ENCODE data around the gene SLC3A2.

The SLC3A2 gene

DNA sequence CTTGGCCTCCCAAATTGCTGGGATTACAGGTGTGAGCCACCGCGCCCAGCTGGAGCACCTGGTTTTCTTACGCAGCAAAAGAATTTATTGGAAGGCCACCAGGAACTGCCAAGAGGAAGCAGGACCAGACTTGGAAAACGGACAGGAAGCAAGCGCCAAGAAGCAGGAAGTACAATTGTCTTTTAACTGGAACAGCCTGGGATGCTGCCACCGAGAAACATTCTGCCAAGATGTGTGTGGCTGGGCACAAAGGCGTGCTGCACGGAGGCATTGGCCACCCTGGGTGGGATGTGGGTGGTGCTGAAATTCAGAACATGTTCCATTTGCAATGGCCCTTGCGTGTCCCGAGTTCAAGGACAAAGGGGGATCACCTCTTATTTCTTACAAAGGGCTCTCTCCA is 15.4 kb downstream of the SLC3A2 start:
- TF ChIP-seq, protein P1, sequence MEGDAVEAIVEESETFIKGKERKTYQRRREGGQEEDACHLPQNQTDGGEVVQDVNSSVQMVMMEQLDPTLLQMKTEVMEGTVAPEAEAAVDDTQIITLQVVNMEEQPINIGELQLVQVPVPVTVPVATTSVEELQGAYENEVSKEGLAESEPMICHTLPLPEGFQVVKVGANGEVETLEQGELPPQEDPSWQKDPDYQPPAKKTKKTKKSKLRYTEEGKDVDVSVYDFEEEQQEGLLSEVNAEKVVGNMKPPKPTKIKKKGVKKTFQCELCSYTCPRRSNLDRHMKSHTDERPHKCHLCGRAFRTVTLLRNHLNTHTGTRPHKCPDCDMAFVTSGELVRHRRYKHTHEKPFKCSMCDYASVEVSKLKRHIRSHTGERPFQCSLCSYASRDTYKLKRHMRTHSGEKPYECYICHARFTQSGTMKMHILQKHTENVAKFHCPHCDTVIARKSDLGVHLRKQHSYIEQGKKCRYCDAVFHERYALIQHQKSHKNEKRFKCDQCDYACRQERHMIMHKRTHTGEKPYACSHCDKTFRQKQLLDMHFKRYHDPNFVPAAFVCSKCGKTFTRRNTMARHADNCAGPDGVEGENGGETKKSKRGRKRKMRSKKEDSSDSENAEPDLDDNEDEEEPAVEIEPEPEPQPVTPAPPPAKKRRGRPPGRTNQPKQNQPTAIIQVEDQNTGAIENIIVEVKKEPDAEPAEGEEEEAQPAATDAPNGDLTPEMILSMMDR (IDR thresholded peaks at IDR 0.05; ENCODE audit: low read depth, low read length), result no peak
- no peak overlapping the region for H3K4me3 ChIP-seq (replicated peaks in 1 of 2; ENCODE audit: low read depth in 2 of 2, low read length in 2 of 2)
- DNase-seq (ENCODE audit: low read depth in 2 of 2), result no peak

DNA sequence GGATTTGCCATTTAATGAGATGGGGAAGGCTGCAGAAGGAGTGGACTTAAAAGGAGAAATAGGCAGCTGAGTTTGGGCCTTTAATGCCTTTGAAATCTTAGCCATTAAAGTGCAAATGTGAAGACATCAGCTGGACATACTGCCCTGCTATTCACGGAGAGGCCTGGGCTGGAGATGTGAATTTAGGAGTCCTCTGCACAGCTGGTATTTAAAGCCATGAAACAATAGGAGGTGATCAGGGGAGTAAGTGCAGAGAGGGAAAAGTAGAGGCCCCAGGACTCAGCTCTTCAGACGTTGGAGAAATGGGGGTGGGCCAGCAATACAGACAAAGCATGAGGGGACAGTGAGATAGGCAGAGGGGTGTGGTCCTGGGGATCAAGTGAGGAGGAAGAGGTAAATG is 16.6 kb downstream of the SLC3A2 start:
- TF ChIP-seq, protein P1 (IDR thresholded peaks at IDR 0.05; ENCODE audit: low read depth, low read length), result no peak
- no peak for DNase-seq (ENCODE audit: low read depth in 2 of 2)
- H3K4me3 ChIP-seq (replicated peaks in 1 of 2; ENCODE audit: low read depth in 2 of 2, low read length in 2 of 2), result no peak overlapping the region

DNA sequence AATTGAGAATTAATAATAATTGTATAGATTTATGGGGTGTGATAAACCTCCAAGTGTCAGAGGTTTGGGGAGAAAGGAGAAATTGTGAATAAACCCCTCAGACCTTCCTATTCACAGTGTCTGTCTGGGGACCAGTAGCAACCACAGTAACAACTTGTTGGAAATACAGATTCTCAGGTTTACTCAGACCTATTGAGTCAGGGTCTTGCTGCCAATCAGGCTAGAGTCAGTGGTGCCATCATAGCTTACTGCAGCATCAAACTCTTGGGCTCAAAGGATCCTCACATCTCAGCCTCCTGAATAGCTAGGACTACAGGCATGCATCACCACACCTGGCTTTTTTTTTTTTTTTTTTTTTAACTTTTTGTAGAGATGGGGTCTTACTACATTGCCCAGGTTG is 17.3 kb downstream of the SLC3A2 start:
- TF ChIP-seq, protein P1 (IDR thresholded peaks at IDR 0.05; ENCODE audit: low read depth, low read length), result no peak
- no peak overlapping the region for H3K4me3 ChIP-seq (replicated peaks in 1 of 2; ENCODE audit: low read depth in 2 of 2, low read length in 2 of 2)
- DNase-seq (ENCODE audit: low read depth in 2 of 2), result no peak

DNA sequence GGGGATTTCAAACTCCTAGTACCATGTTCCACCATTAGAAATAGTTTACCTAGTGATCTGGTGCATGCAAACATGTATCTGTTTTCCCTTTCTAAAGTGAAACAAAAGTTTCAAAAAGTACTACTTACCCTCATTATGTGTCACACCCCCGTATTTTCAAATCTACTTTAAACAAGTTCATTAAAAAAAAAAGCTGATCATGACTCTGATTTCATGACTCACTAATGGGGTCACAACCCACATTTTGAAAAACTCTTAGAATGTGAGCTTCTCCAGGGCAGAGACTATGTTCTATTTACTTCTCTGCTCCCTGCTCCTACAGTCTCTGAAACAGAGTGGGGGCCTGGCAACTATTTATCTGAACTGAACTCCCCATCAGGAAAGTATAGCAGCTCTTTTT is 22.2 kb downstream of the SLC3A2 start:
- H3K4me3 ChIP-seq (replicated peaks in 1 of 2; ENCODE audit: low read depth in 2 of 2, low read length in 2 of 2), result no peak overlapping the region
- no peak for DNase-seq (ENCODE audit: low read depth in 2 of 2)
- TF ChIP-seq, protein P1 (IDR thresholded peaks at IDR 0.05; ENCODE audit: low read depth, low read length), result no peak

DNA sequence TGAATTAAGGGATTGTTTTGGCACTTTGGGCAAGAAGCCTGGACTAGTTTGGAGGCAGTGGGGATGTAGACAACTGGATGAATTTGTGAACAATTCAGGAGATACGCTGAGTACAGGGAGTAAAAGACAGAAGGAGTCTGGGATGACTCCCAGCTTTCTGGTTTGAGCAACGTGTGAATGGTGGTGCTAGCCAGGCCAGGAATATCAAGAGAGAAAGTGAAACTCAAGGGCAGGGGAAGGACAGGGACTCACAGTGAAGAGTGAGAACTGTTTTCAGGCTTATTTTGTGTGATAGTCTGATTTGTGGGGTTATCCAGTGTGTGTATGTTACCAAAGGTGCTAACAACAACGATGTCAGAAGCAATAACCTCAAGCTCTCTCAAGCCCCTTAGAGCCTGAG is 24.6 kb downstream of the SLC3A2 start:
- DNase-seq (ENCODE audit: low read depth in 2 of 2), result no peak
- TF ChIP-seq, protein P1 (IDR thresholded peaks at IDR 0.05; ENCODE audit: low read depth, low read length), result no peak
- H3K4me3 ChIP-seq (replicated peaks in 1 of 2; ENCODE audit: low read depth in 2 of 2, low read length in 2 of 2), result no peak overlapping the region

DNA sequence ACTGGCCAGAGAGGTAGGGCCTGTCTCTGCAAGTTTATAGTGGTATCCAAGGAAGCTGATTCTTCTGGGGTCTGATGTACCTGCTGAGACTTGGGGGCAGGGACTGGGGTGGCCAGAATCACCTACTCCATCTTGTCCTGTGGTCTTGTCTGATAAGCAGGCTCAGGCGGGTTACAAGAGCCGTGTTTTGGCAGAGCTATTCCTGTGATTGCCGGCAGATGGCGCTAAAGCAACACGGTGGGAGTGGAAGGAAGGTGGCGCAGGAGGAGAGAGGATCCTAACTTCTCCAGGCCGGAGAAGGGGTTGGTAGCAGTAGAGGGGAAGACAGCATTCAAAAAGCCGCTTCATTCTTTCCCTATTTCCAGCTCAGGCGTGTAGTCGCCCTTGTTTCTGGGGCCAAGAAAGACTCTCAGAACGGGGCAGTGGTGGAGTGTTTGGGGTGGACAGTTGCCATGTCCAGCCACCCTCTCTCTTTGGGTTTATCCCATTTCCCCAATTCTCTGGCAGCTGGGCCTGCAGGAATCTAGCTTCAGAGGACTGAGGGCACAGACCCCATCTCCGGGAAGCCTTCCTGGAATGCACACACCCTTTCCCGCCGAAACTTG is 25.3 kb downstream of the SLC3A2 start:
- no peak overlapping the region for H3K4me3 ChIP-seq (replicated peaks in 1 of 2; ENCODE audit: low read depth in 2 of 2, low read length in 2 of 2)
- TF ChIP-seq, protein P1 (IDR thresholded peaks at IDR 0.05; ENCODE audit: low read depth, low read length), result peak; percentile 99
- peak; percentile 85 to 86 for DNase-seq (ENCODE audit: low read depth in 2 of 2)

DNA sequence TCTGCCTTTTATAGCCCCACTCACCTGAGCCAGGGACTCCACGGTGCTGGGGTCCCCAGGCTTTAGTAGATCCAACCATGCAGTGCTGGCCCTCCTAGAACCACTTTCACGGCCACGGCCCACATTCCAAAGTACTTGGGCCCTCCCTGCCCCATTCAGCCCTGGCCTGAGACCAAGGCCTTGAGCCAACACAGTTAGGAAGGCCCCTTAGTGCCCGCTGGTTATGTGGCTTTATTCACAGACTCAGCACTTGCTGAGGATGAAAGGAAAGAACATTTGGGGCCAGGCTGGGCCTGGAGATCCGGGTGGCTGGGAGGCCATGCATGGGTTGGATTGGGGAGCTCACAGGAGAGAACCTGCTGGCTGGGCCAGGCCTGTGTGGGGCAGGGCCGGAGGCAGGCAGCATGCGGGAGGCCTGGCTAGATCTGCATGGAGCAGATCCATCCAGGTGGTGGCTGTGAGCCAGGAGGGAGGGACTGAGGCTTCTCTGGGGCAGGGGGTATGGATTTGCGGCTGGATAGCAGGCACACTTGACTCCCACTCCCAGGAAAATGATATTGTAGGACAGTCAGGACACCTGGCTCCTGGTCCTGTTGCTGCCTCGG is 27.9 kb downstream of the SLC3A2 start:
- no peak for DNase-seq (ENCODE audit: low read depth in 2 of 2)
- no peak overlapping the region for H3K4me3 ChIP-seq (replicated peaks in 1 of 2; ENCODE audit: low read depth in 2 of 2, low read length in 2 of 2)
- TF ChIP-seq, protein P1 (IDR thresholded peaks at IDR 0.05; ENCODE audit: low read depth, low read length), result no peak
